Lung (tissue), 12 donors: ENCODE measurements around the gene ANKRD44. TPM values are rescaled to one million over a fixed set of nuclear protein-coding genes. Genes with fewer than 3 reads are reported as not detected.
A peak's percentile ranks its signal among the peaks of the same experiment; 100 is the strongest.

Experiments used
- ATAC-seq: fragments of 200-7000 bp; cut with Tn5 transposase; one replicate; pipeline ENCODE4 v1.9.1; 2020; ENCODE audit warnings: moderate number of reproducible peaks; ENCODE audit not compliant: insufficient read depth, low FRiP score
- DNase-seq, 3 donors: peaks; one replicate each; pipeline ENCODE4 v3.0.0-alpha.2; 2013 to 2017
- H3K27ac ChIP-seq, 2 donors: one replicate each; pipeline ENCODE4 v1.5.1; 2013; ENCODE audit warnings: mild to moderate bottlenecking in 2 of 2, moderate library complexity in 2 of 2, control low read depth in 1 of 2, inconsistent platforms in 1 of 2, low read depth in 1 of 2, low read length in 1 of 2
- H3K27me3 ChIP-seq, 3 donors: one replicate each; pipeline ENCODE4 v1.5.1; 2013; ENCODE audit warnings: low read length in 2 of 3; ENCODE audit not compliant: control insufficient read depth in 3 of 3, insufficient read depth in 3 of 3
- H3K36me3 ChIP-seq, 4 donors: one replicate each; pipeline ENCODE4 v1.5.1; 2013; ENCODE audit warnings: low read length in 4 of 4, mild to moderate bottlenecking in 1 of 4, moderate library complexity in 1 of 4; ENCODE audit not compliant: control insufficient read depth in 4 of 4, insufficient read depth in 4 of 4
- H3K4me1 ChIP-seq, 5 donors: one replicate each; pipeline ENCODE4 v1.5.1; 2013; ENCODE audit warnings: low read length in 5 of 5, mild to moderate bottlenecking in 2 of 5, moderate library complexity in 1 of 5; ENCODE audit not compliant: control insufficient read depth in 5 of 5, insufficient read depth in 5 of 5
- H3K4me3 ChIP-seq: one replicate; pipeline ENCODE4 v1.5.1; 2013; ENCODE audit warnings: mild to moderate bottlenecking, control low read depth, moderate library complexity
- H3K9ac ChIP-seq, 2 donors: one replicate each; pipeline ENCODE4 v1.5.1; 2013; ENCODE audit warnings: low read length in 2 of 2, control low read depth in 1 of 2; ENCODE audit not compliant: insufficient read depth in 1 of 2
- H3K9me3 ChIP-seq, 4 donors: one replicate each; pipeline ENCODE4 v1.5.1; 2013; ENCODE audit warnings: low read length in 3 of 4, mild to moderate bottlenecking in 1 of 4, moderate library complexity in 1 of 4; ENCODE audit not compliant: control insufficient read depth in 4 of 4, insufficient read depth in 3 of 4
- CTCF ChIP-seq: IDR thresholded peaks from 2 replicates; pipeline ENCODE4 v1.5.1; 2012; ENCODE audit warnings: mild to moderate bottlenecking; ENCODE audit errors: control extremely low read depth, extremely low read depth
- WGBS, 2 donors: extraction: QIAGEN DNeasy Blood & Tissue Kit; methylation state at CpG; one replicate each; pipeline ENCODE4 v1.1.7; 2013; 5-methylcytosine and 5-hydroxymethylcytosine counted together
- polyA plus RNA-seq, 2 donors: library from polyadenylated mRNA; stranded (reverse); fragments of 200-250 nt; gene quantifications; one replicate each; pipeline ENCODE4 v1.2.1, GENCODE V29; 2013
- total RNA-seq, 2 donors: library from RNA; depleted of rRNA in 1 of 2; stranded (reverse); fragments of >200 nt in 1 of 2; gene quantifications; one replicate each; pipeline ENCODE4 v1.2.1, GENCODE V29; 2014 to 2021
- donor health status: control.
- donor health status: control.
- donor health status: Bipolar disorder and iron deficiency.
- donor health status: healthy.
- donor health status: DM: yes; HTN: yes; CAD: no.

Gene ANKRD44
- total and polyA plus RNA-seq, 4 donors = 7.1 to 73.8 (median 20.3) TPM

GRCh38 chr2:197210430-197210829 is 100.2 kb downstream of the ANKRD44 start:
- 64 to 70% methylated on average over 3 of the region's 3 CpGs for WGBS, 2 donors
- no peaks in the 10 kb centered on the region for H3K27me3 ChIP-seq
- ATAC-seq (no peak), DNase-seq (no peak)
- H3K27ac ChIP-seq = peak overlapping the region in 1 of 2 donors; percentile 89
- H3K4me1 ChIP-seq = peaks cover 5 to 24% (median 7%) of the 10 kb centered on the region in 5 donors
- H3K9ac ChIP-seq = no peak overlapping the region
- no peak for TF ChIP-seq CTCF
- H3K9me3 ChIP-seq = no peaks in the 10 kb centered on the region
- no peak overlapping the region for H3K4me3 ChIP-seq
- no peaks in the 10 kb centered on the region for H3K36me3 ChIP-seq

GRCh38 chr2:197209742-197210408 is 100.7 kb downstream of the ANKRD44 start:
- Histone ChIP-seq H3K4me3 (no peak overlapping the region), H3K9me3 (no peaks in the 10 kb centered on the region), H3K27ac (peak overlapping the region in 1 of 2 donors; percentile 89), H3K27me3 (no peaks in the 10 kb centered on the region), H3K4me1 (peaks cover 5 to 24% (median 7%) of the 10 kb centered on the region in 5 donors), H3K9ac (no peak overlapping the region), H3K36me3 (no peaks in the 10 kb centered on the region)
- TF ChIP-seq CTCF = no peak
- ATAC-seq (peak; percentile 75), DNase-seq (peak in 1 of 3 donors; percentile 31)
- WGBS, 2 donors = 42 to 52% methylated on average over 6 of the region's 6 CpGs

- DNase-seq (peak in 1 of 3 donors; percentile 53), ATAC-seq (peak; percentile 6)
- Histone ChIP-seq H3K4me1 (peaks cover 5 to 26% (median 9%) of the 10 kb centered on the region in 5 donors), H3K4me3 (no peak overlapping the region), H3K27ac (peak overlapping the region in 1 of 2 donors; percentile 54), H3K9ac (no peak overlapping the region), H3K36me3 (no peaks in the 10 kb centered on the region), H3K9me3 (no peaks in the 10 kb centered on the region), H3K27me3 (no peaks in the 10 kb centered on the region)
- no peak for TF ChIP-seq CTCF
- 54 to 76% methylated on average over 2 of the region's 2 CpGs for WGBS, 2 donors
Measured at GRCh38 chr2:197209246-197209645, 101.3 kb downstream of the ANKRD44 start.
